ENCODE data around the gene SHD.

SHD gene

GRCh38 chr19:4232614-4233281 lies 46.3 kb upstream of the SHD start:
- Histone ChIP-seq H2AFZ (ENCODE audit: insufficient read depth, low read length, poor library complexity) (no peak overlapping the region), H3K9me3 (ENCODE audit: insufficient read depth, low read depth, low read length) (peaks cover 6% of the 10 kb centered on the region), H3K79me1 (ENCODE audit: low read length) (peaks cover 2% of the 10 kb centered on the region), H3K4me3 (ENCODE audit: low read depth, low read length) (no peak overlapping the region), H3K4ac (ENCODE audit: low read depth, low read length) (no peak overlapping the region), H2BK5ac (ENCODE audit: low read depth, low read length, poor library complexity) (no peak overlapping the region), H3K14ac (ENCODE audit: low read length) (no peak overlapping the region), H3K18ac (ENCODE audit: low read length) (no peak overlapping the region), H3K36me3 (ENCODE audit: control insufficient read depth in 1 of 2, insufficient read depth in 2 of 2, low read length in 2 of 2) (no peaks in the 10 kb centered on the region), H2BK120ac (ENCODE audit: insufficient read depth, low read length, poor library complexity) (no peak overlapping the region), H3K9ac (ENCODE audit: low read length) (no peak overlapping the region), H3K23ac (ENCODE audit: low read length) (no peak overlapping the region), H3K4me2 (ENCODE audit: low read length) (no peak overlapping the region), H4K91ac (ENCODE audit: low read depth, low read length) (no peak overlapping the region), H2BK12ac (ENCODE audit: low read length) (no peak overlapping the region), H2AK5ac (ENCODE audit: low read length) (no peak overlapping the region), H3K27ac (ENCODE audit: low read depth, low read length) (no peak overlapping the region), H4K12ac (ENCODE audit: low read depth, low read length) (no peak overlapping the region), H4K8ac (ENCODE audit: low read depth, low read length) (no peak overlapping the region), H3K27me3 (ENCODE audit: insufficient read depth, low read length) (no peaks in the 10 kb centered on the region), H3K79me2 (ENCODE audit: control insufficient read depth, insufficient read depth, low read length, poor library complexity) (no peaks in the 10 kb centered on the region), H3K4me1 (ENCODE audit: control insufficient read depth in 1 of 2, insufficient read depth in 2 of 2, low read length in 2 of 2) (peaks cover 7 to 9% of the 10 kb centered on the region in 2 experiments)
- WGBS (ENCODE audit: extremely low coverage, insufficient coverage, insufficient read length) = 100% methylated on average over 1 of the region's 21 CpGs
- peak; percentile 93 to 96 for DNase-seq

DNA sequence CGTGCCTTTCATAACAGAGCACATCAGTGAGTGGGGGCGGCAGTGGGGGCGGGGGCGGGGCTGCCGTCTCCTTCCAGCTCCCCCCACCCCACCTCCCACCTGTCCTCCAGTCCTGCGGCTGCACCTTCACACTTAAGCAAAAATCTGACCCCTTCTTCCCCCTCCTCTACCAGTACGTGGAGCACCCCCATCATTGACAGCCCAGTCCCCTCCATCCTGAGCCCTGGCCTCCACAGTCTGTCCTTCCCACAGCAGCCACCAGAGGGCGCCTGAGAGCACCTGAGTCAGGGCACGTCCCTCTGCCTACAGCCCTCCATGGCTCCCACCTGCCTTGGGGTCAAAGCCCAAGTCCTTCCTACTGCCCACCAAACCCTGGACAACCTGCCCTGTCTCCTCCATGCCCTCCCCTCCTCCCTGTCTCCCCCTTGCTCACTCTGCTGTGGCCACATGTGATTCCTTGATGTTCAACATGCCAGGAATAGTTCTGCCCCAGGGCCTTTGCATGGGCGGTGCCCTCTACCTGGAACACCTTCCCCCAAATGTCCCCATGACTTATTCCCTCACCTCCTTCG lies 45.7 kb upstream of the SHD start:
- no peak overlapping the region for H3K27ac ChIP-seq (ENCODE audit: low read depth, low read length)
- H3K4me1 ChIP-seq (ENCODE audit: control insufficient read depth in 1 of 2, insufficient read depth in 2 of 2, low read length in 2 of 2) = peaks cover 7 to 9% of the 10 kb centered on the region in 2 experiments
- no peak overlapping the region for H3K9ac ChIP-seq (ENCODE audit: low read length)
- no peaks in the 10 kb centered on the region for H3K27me3 ChIP-seq (ENCODE audit: insufficient read depth, low read length)
- H3K36me3 ChIP-seq (ENCODE audit: control insufficient read depth in 1 of 2, insufficient read depth in 2 of 2, low read length in 2 of 2) = no peaks in the 10 kb centered on the region
- no peaks in the 10 kb centered on the region for H3K79me2 ChIP-seq (ENCODE audit: control insufficient read depth, insufficient read depth, low read length, poor library complexity)
- peak; percentile 78 to 89 for DNase-seq
- WGBS (ENCODE audit: extremely low coverage, insufficient coverage, insufficient read length) = no CpG with 5 or more reads among the region's 11 CpGs
- no peak overlapping the region for H2AK5ac ChIP-seq (ENCODE audit: low read length)
- H4K91ac ChIP-seq (ENCODE audit: low read depth, low read length) = no peak overlapping the region
- no peak overlapping the region for H2AFZ ChIP-seq (ENCODE audit: insufficient read depth, low read length, poor library complexity)
- H3K9me3 ChIP-seq (ENCODE audit: insufficient read depth, low read depth, low read length) = peaks cover 6% of the 10 kb centered on the region
- H2BK120ac ChIP-seq (ENCODE audit: insufficient read depth, low read length, poor library complexity) = no peak overlapping the region
- H3K4ac ChIP-seq (ENCODE audit: low read depth, low read length) = no peak overlapping the region
- no peak overlapping the region for H3K23ac ChIP-seq (ENCODE audit: low read length)
- H3K4me2 ChIP-seq (ENCODE audit: low read length) = no peak overlapping the region
- H3K79me1 ChIP-seq (ENCODE audit: low read length) = peaks cover 2% of the 10 kb centered on the region
- H3K4me3 ChIP-seq (ENCODE audit: low read depth, low read length) = no peak overlapping the region
- H4K8ac ChIP-seq (ENCODE audit: low read depth, low read length) = no peak overlapping the region
- no peak overlapping the region for H4K12ac ChIP-seq (ENCODE audit: low read depth, low read length)
- no peak overlapping the region for H2BK5ac ChIP-seq (ENCODE audit: low read depth, low read length, poor library complexity)
- no peak overlapping the region for H3K18ac ChIP-seq (ENCODE audit: low read length)
- H3K14ac ChIP-seq (ENCODE audit: low read length) = no peak overlapping the region
- no peak overlapping the region for H2BK12ac ChIP-seq (ENCODE audit: low read length)

GRCh38 chr19:4234142-4234861 lies 44.8 kb upstream of the SHD start:
- no CpG with 5 or more reads among the region's 21 CpGs for WGBS (ENCODE audit: extremely low coverage, insufficient coverage, insufficient read length)
- no peak overlapping the region for H2BK5ac ChIP-seq (ENCODE audit: low read depth, low read length, poor library complexity)
- H3K4me2 ChIP-seq (ENCODE audit: low read length) = no peak overlapping the region
- no peak overlapping the region for H4K8ac ChIP-seq (ENCODE audit: low read depth, low read length)
- peaks cover 6% of the 10 kb centered on the region for H3K9me3 ChIP-seq (ENCODE audit: insufficient read depth, low read depth, low read length)
- no peak overlapping the region for H4K91ac ChIP-seq (ENCODE audit: low read depth, low read length)
- no peak overlapping the region for H3K4me3 ChIP-seq (ENCODE audit: low read depth, low read length)
- H3K4me1 ChIP-seq (ENCODE audit: control insufficient read depth in 1 of 2, insufficient read depth in 2 of 2, low read length in 2 of 2) = peaks cover 3% of the 10 kb centered on the region in 2 experiments
- H3K23ac ChIP-seq (ENCODE audit: low read length) = no peak overlapping the region
- no peak overlapping the region for H3K27ac ChIP-seq (ENCODE audit: low read depth, low read length)
- H3K14ac ChIP-seq (ENCODE audit: low read length) = no peak overlapping the region
- no peak overlapping the region for H3K4ac ChIP-seq (ENCODE audit: low read depth, low read length)
- H3K79me1 ChIP-seq (ENCODE audit: low read length) = no peaks in the 10 kb centered on the region
- H3K79me2 ChIP-seq (ENCODE audit: control insufficient read depth, insufficient read depth, low read length, poor library complexity) = no peaks in the 10 kb centered on the region
- H2BK12ac ChIP-seq (ENCODE audit: low read length) = no peak overlapping the region
- H2AFZ ChIP-seq (ENCODE audit: insufficient read depth, low read length, poor library complexity) = no peak overlapping the region
- H2BK120ac ChIP-seq (ENCODE audit: insufficient read depth, low read length, poor library complexity) = no peak overlapping the region
- H2AK5ac ChIP-seq (ENCODE audit: low read length) = no peak overlapping the region
- no peak overlapping the region for H4K12ac ChIP-seq (ENCODE audit: low read depth, low read length)
- no peak overlapping the region for H3K18ac ChIP-seq (ENCODE audit: low read length)
- H3K27me3 ChIP-seq (ENCODE audit: insufficient read depth, low read length) = no peaks in the 10 kb centered on the region
- H3K9ac ChIP-seq (ENCODE audit: low read length) = no peak overlapping the region
- H3K36me3 ChIP-seq (ENCODE audit: control insufficient read depth in 1 of 2, insufficient read depth in 2 of 2, low read length in 2 of 2) = no peaks in the 10 kb centered on the region
- peak; percentile 77 to 93 for DNase-seq

DNA sequence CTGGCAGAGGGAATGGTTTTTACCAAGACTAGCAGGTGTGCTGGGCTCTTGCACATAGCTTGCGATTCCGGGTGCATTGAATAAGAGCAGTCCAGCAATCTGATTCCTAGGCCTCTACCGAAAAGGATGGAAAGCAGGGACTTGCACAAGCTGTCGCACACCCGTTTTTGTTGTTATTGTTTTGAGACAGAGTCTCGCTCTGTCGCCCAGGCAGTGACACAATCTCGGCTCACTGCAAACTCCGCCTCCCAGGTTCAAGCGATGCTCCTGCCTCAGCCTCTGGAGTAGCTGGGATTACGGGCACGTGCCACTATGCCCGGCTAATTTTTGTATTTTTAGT lies 44.2 kb upstream of the SHD start:
- Histone ChIP-seq H3K79me2 (ENCODE audit: control insufficient read depth, insufficient read depth, low read length, poor library complexity) (no peaks in the 10 kb centered on the region), H3K4me2 (ENCODE audit: low read length) (no peak overlapping the region), H2AK5ac (ENCODE audit: low read length) (no peak overlapping the region), H2BK5ac (ENCODE audit: low read depth, low read length, poor library complexity) (no peak overlapping the region), H3K27me3 (ENCODE audit: insufficient read depth, low read length) (no peaks in the 10 kb centered on the region), H3K4ac (ENCODE audit: low read depth, low read length) (no peak overlapping the region), H4K8ac (ENCODE audit: low read depth, low read length) (no peak overlapping the region), H2BK12ac (ENCODE audit: low read length) (no peak overlapping the region), H3K36me3 (ENCODE audit: control insufficient read depth in 1 of 2, insufficient read depth in 2 of 2, low read length in 2 of 2) (no peaks in the 10 kb centered on the region), H4K12ac (ENCODE audit: low read depth, low read length) (no peak overlapping the region), H3K9ac (ENCODE audit: low read length) (no peak overlapping the region), H2AFZ (ENCODE audit: insufficient read depth, low read length, poor library complexity) (no peak overlapping the region), H3K4me3 (ENCODE audit: low read depth, low read length) (no peak overlapping the region), H3K27ac (ENCODE audit: low read depth, low read length) (no peak overlapping the region), H3K79me1 (ENCODE audit: low read length) (no peaks in the 10 kb centered on the region), H3K4me1 (ENCODE audit: control insufficient read depth in 1 of 2, insufficient read depth in 2 of 2, low read length in 2 of 2) (no peaks in the 10 kb centered on the region), H2BK120ac (ENCODE audit: insufficient read depth, low read length, poor library complexity) (no peak overlapping the region), H3K9me3 (ENCODE audit: insufficient read depth, low read depth, low read length) (peaks cover 6% of the 10 kb centered on the region), H3K18ac (ENCODE audit: low read length) (no peak overlapping the region), H3K23ac (ENCODE audit: low read length) (no peak overlapping the region), H4K91ac (ENCODE audit: low read depth, low read length) (no peak overlapping the region), H3K14ac (ENCODE audit: low read length) (no peak overlapping the region)
- WGBS (ENCODE audit: extremely low coverage, insufficient coverage, insufficient read length) = no CpG with 5 or more reads among the region's 13 CpGs
- DNase-seq = peak in 1 of 2 donors; percentile 46
